Thyroid gland (tissue), 4 donors: ENCODE measurements around the gene PDIA2. TPM values are rescaled to one million over a fixed set of nuclear protein-coding genes. Genes with fewer than 3 reads are reported as not detected.

Experiments
- DNase-seq, 2 donors: peaks; one replicate each; pipeline ENCODE4 v3.0.0-alpha.2; 2019
- H3K27ac ChIP-seq, 3 donors: fragments of 200-600 bp; sonication (generic); 1 replicate in 2 of 3; 2 replicates in 1 of 3; pipeline ENCODE4 v1.5.1; 2016 to 2019; ENCODE audit warnings: mild to moderate bottlenecking in 1 of 3, moderate library complexity in 1 of 3
- H3K27me3 ChIP-seq: fragments of 200-600 bp; sonication (generic); one replicate; pipeline ENCODE4 v1.5.1; 2019
- H3K36me3 ChIP-seq, 2 donors: fragments of 200-600 bp; sonication (generic); one replicate each; pipeline ENCODE4 v1.5.1; 2016 to 2019
- H3K4me1 ChIP-seq, 2 donors: fragments of 200-600 bp; sonication (generic); one replicate each; pipeline ENCODE4 v1.5.1; 2017 to 2019
- H3K4me3 ChIP-seq, 3 donors: fragments of 200-600 bp; sonication (generic); replicated peaks in 1 of 3; 1 replicate in 2 of 3; 2 replicates in 1 of 3; pipeline ENCODE4 v1.5.1; 2016; ENCODE audit warnings: mild to moderate bottlenecking in 1 of 3
- H3K9me3 ChIP-seq: fragments of 200-600 bp; sonication (generic); one replicate; pipeline ENCODE4 v1.5.1; 2017
- CTCF ChIP-seq, 6 experiments: fragments of 200-600 bp in 3 of 6; fragments of 450-650 bp in 3 of 6; sonication (generic) in 3 of 6; IDR thresholded peaks; one replicate each; pipeline ENCODE4 v1.5.1; 2016 to 2019; ENCODE audit warnings: antibody characterized with exemption in 6 of 6, mild to moderate bottlenecking in 2 of 6, inconsistent platforms in 1 of 6, moderate library complexity in 1 of 6
- POLR2A ChIP-seq, 2 donors: fragments of 450-650 bp; IDR thresholded peaks; one replicate each; pipeline ENCODE4 v1.6.1; 2017; ENCODE audit warnings: antibody characterized with exemption in 2 of 2, mild to moderate bottlenecking in 2 of 2, moderate library complexity in 1 of 2
- WGBS, 2 donors: methylation state at CpG; one replicate each; pipeline ENCODE4 v1.1.5; 2017; 5-methylcytosine and 5-hydroxymethylcytosine counted together
- intact Hi-C: fragments of 100-400 bp; cut with DNase I; formaldehyde crosslinking; loops from one replicate; pipeline ENCODE4 v1.15.1; 2023
- total RNA-seq, 4 donors: library from RNA; depleted of rRNA; stranded (reverse); fragments of >200 nt; gene quantifications; one replicate each; pipeline ENCODE4 v1.2.3, GENCODE V29; 2016

PDIA2 gene
- total RNA-seq, 4 donors from 2014 or later: 0.81 TPM; not detected in 3

DNA sequence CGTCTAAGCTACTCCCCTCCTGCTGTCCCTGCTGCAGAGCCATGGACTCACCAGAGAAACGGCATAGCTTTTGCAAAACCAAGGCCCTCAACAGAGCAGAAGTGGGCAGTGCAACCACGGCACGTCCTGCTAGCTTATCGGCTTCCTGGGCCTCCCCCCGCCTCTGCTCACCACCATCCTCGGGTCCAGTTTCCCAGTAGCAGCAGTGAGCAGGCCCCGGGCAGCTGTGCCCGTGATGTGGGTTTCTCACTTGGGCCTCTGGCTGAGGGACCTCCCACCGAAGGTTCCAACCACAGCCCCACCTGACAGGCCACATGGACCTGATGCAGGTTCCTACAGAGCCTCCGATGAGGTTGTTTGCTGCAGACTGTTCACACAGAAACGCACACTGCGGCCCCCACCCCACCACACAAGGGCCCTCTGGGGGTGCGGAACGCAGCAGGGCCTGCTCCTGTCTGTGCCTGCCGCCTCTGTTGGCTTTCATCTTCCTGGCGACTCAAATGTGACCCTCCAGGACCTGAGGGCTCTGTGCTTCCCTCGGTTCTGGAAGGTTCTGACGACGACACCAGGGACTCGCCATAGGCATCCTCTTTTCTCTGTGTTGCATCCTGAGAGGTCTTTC, 24.8 kb downstream of the PDIA2 start:
- WGBS, 2 donors: 88 to 97% methylated on average over 14 to 20 of the region's 21 CpGs

DNA sequence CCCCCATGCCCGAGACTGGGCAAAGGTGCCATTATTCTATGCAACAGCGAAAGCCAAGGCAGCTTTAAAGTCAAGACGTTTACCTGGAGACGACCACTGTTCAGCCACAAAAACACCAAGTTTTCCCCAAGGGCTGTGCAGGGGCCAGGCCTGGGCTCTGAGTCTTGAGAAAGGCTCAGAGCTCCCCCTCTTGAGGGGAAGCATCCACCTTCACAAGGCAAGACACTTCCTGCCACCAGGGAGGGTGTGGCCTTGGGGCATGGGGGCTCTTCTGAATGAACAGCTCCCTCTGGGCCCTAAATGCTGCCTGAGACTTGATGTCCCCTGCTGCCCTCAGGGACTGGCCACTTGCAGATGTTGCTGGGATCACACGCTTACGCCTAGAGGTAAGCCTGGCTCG, 26.5 kb downstream of the PDIA2 start:
- intact Hi-C loops: no loop called here
- Histone ChIP-seq H3K36me3 (peaks cover 25 to 26% of the 10 kb centered on the region in 2 donors), H3K4me1 (no peaks in the 10 kb centered on the region), H3K27ac (no peak overlapping the region), H3K9me3 (no peaks in the 10 kb centered on the region), H3K4me3 (no peak overlapping the region), H3K27me3 (no peaks in the 10 kb centered on the region)
- WGBS, 2 donors: 83 to 92% methylated on average over 6 to 7 of the region's 7 CpGs
- DNase-seq: no peak
- TF ChIP-seq CTCF (IDR thresholded peaks at IDR 0.05): no peak
- TF ChIP-seq POLR2A (IDR thresholded peaks at IDR 0.05): no peak

More for the DNA sequence above, 24.8 kb downstream of the PDIA2 start:
- DNase-seq: no peak
- Histone ChIP-seq H3K9me3 (no peaks in the 10 kb centered on the region), H3K4me1 (no peaks in the 10 kb centered on the region), H3K4me3 (no peak overlapping the region), H3K36me3 (peaks cover 9 to 17% of the 10 kb centered on the region in 2 donors), H3K27me3 (no peaks in the 10 kb centered on the region), H3K27ac (no peak overlapping the region)
- TF ChIP-seq POLR2A (IDR thresholded peaks at IDR 0.05) (no peak), CTCF (IDR thresholded peaks at IDR 0.05) (no peak)
- intact Hi-C loops: no loop called here

GRCh38 chr16:311725-312124, 28.8 kb downstream of the PDIA2 start:
- Histone ChIP-seq H3K27me3 (no peaks in the 10 kb centered on the region), H3K36me3 (peaks cover 25 to 26% of the 10 kb centered on the region in 2 donors), H3K9me3 (no peaks in the 10 kb centered on the region), H3K27ac (no peak overlapping the region), H3K4me1 (no peaks in the 10 kb centered on the region), H3K4me3 (no peak overlapping the region)
- WGBS, 2 donors: 95 to 96% methylated on average over 15 of the region's 15 CpGs
- intact Hi-C loops: no loop called here
- no peak for TF ChIP-seq CTCF (IDR thresholded peaks at IDR 0.05)
- no peak for TF ChIP-seq POLR2A (IDR thresholded peaks at IDR 0.05)
- DNase-seq: no peak

DNA sequence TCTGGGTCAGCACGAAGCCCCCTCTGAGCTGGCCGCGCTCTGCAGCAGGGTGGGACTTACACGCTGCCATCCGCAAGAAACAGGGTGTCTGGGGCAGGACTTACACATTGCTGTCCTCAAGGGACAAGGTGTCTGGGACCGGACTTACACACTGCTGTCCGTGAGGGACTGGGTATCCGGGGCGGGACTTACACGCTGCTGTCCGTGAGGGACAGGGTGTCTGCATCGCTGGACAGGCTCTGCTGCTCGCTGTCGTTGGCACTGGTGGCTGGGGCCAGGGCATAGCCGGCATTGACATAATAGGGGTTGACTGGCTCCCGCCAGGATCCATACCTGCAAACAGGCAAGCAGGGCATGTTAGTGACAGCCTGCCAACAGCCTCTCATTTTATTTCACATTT, 31.4 kb downstream of the PDIA2 start:
- Histone ChIP-seq H3K9me3 (no peaks in the 10 kb centered on the region), H3K27ac (no peak overlapping the region), H3K4me3 (no peak overlapping the region), H3K27me3 (no peaks in the 10 kb centered on the region), H3K4me1 (no peaks in the 10 kb centered on the region), H3K36me3 (peaks cover 21 to 25% of the 10 kb centered on the region in 2 donors)
- intact Hi-C loops: no loop called here
- TF ChIP-seq CTCF (IDR thresholded peaks at IDR 0.05) (no peak), POLR2A (IDR thresholded peaks at IDR 0.05) (no peak)
- DNase-seq: no peak
- 98% methylated on average over 8 to 16 of the region's 16 CpGs for WGBS, 2 donors

GRCh38 chr16:314795-315299, 31.9 kb downstream of the PDIA2 start:
- H3K9me3 ChIP-seq: no peaks in the 10 kb centered on the region
- no peak for TF ChIP-seq POLR2A (IDR thresholded peaks at IDR 0.05)
- no peak for TF ChIP-seq CTCF (IDR thresholded peaks at IDR 0.05)
- intact Hi-C loops: no loop called here
- peaks cover 19 to 25% of the 10 kb centered on the region in 2 donors for H3K36me3 ChIP-seq
- H3K4me3 ChIP-seq: no peak overlapping the region
- H3K4me1 ChIP-seq: no peaks in the 10 kb centered on the region
- WGBS, 2 donors: 84 to 89% methylated on average over 14 of the region's 14 CpGs
- no peak for DNase-seq
- H3K27me3 ChIP-seq: no peaks in the 10 kb centered on the region
- no peak overlapping the region for H3K27ac ChIP-seq
